Erythroblast (primary cell): Measurements from ENCODE around the gene CYP27B1.
"Not testable (repeated sequence)": the region's sequence is repeated elsewhere in the genome, so short reads cannot be mapped to it uniquely, and the experiment has no call there.

Experiments used
- DNase-seq, 2 experiments: peaks; one replicate each; lab custom pipeline; 2025; lab: John Stamatoyannopoulos, UW
- GATA1 ChIP-seq: IDR thresholded peaks from 2 replicates; pipeline ENCODE4 v1.6.1; 2011; ENCODE audit warnings: low read depth, mild to moderate bottlenecking, control low read depth, low read length, moderate library complexity
- POLR2A ChIP-seq: IDR thresholded peaks from 2 replicates; pipeline ENCODE4 v1.6.1; 2011; ENCODE audit warnings: mild to moderate bottlenecking, low read length

CYP27B1 gene

GRCh38 chr12:57779736-57780135 lies 12.9 kb upstream of the CYP27B1 start:
- peak in 1 of 2 experiments; percentile 16 for DNase-seq
- TF ChIP-seq POLR2A (no peak), GATA1 (no peak)

DNA sequence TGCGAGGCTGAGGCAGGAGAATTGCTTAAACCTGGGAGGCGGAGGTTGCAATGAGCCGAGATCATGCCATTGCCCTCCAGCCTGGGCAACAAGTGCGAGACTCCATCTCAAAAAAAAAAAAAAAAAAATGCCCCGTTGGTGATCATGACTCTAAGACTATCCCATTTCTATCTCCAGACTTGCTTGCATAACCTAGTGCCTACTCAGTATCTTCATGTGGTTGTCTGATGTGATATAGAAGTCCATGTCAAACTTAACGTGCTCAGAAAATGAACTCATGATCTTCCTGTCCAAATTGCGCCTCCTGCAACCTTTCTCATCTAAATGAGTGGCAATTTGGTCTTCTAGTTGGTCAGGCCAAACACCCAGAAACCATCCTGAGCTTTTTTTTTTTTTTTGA lies 11.0 kb upstream of the CYP27B1 start:
- no peak for TF ChIP-seq POLR2A
- TF ChIP-seq GATA1: no peak
- DNase-seq: no peak

GRCh38 chr12:57777367-57777766 lies 10.5 kb upstream of the CYP27B1 start:
- TF ChIP-seq POLR2A: no peak
- no peak for TF ChIP-seq GATA1
- DNase-seq: no peak

DNA sequence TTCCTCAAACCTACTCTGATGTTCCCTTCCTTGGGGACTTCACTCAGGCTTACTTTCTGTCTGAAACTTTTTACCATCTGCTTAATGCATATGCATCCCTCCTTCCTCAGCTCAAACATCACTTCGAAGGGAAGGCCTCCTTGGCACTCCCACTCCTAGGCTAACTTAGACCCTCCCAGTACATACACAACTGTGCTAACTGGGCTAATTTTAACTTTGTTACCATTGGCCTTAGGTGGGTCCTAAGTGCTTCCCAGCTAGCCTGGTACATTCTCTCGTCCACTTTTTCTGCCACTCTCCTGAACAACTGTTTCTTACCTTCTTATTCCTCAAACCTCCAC lies 9.3 kb upstream of the CYP27B1 start:
- no peak for DNase-seq
- no peak for TF ChIP-seq POLR2A
- no peak for TF ChIP-seq GATA1

GRCh38 chr12:57775563-57776246 lies 8.8 kb upstream of the CYP27B1 start:
- no peak for TF ChIP-seq GATA1
- TF ChIP-seq POLR2A: no peak
- peak; percentile 12 to 19 for DNase-seq

DNA sequence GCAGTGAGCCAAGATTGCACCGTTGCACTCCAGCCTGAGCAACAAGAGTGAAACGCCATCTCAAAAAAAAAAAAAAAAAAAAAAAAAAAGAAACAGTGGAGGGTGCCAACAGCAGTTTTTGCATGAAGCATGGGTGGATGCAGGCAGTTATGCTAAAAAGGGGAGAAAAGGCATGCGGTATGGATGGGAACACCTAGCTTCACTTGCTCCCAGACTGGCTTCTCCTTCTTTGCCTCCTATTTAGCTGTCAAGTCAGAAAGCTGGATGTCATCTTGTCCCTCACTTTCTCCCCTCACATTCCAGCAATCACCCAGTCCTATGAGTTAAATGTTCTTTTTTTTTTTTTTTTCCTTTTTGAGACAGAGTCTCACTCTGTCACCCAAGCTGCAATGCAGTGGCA lies 8.2 kb upstream of the CYP27B1 start:
- no peak for TF ChIP-seq GATA1
- TF ChIP-seq POLR2A: no peak
- DNase-seq: no peak

GRCh38 chr12:57774634-57775033 lies 7.8 kb upstream of the CYP27B1 start:
- DNase-seq: not testable (repeated sequence)

GRCh38 chr12:57772429-57773322 lies 5.8 kb upstream of the CYP27B1 start, which contains the start of gene EEF1AKMT3:
Gene EEF1AKMT3 (plus strand): TSS chr12:57772614. CDS start chr12:57772725, 111 bp downstream.
- peak; percentile 41 for TF ChIP-seq POLR2A
- TF ChIP-seq GATA1: no peak

DNA sequence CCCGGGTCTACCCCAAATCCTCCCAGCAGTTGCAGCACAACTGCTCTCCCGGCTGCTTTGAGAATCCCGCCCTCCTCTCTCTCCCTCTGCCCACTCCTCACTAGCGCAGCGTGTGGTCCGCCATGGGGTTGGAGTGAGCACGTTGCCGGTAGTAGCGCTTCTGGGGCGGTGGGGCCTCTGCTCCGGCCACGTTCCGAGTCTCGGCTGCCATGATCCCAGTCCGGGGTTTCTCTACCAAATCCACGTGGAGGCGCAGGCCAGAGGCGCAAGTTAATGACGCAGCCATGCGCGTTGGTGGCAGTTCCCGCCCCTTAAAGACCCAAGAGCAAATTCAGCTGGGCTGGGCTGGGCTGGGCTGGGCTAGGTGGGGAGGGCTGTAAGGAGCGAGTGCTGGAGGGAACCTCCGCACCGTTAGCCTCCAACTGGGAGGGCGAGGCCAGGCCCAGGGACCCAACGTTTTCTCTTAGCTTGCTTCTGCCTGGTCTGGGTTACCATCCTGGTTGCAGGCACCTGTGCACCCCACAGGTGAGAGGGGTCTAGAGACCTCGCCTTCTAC lies 5.1 kb upstream of the CYP27B1 start, which contains the start of gene METTL1:
Gene METTL1, minus strand, starts transcription at position 233 of the 556 bp plus-strand sequence. Its CDS starts 22 bp downstream, at position 211.
- TF ChIP-seq GATA1 (no peak), POLR2A (peak; percentile 85)
- DNase-seq: peak; percentile 96 to 98

More at GRCh38 chr12:57772429-57773322, 5.8 kb upstream of the CYP27B1 start, which contains the start of gene EEF1AKMT3:
- peak; percentile 47 to 55 for DNase-seq

DNA sequence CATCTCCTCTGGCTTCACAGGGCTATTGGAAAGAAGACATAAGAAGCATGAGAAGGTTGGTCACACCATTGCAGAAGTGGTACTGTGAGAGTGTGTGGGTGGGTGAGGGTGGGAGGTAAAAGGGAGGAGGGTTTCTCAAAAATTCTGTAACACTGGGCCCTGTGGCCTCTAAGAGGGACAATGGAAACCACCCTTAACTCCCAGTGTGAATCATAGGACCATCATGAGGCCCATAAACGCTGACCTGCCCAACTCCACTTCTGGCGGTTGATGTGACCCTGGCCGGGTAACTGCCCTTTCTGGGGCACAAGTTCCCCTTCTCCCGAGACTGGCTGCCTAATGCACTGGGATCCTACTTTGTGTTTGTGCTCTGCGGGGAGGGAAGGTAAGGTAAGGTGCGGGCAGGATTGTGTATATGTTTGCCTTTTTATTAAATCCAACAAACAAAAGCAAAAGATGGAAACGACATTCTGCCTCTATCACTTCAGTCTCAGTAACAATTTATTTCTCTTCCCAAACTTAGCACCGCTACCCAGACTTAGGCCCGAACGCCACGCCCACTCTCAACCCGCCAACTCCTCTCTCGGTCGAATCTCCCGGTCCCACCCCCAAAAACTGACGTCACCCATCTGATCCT lies 4.5 kb upstream of the CYP27B1 start:
- TF ChIP-seq GATA1: no peak
- TF ChIP-seq POLR2A: no peak
- peak; percentile 94 for DNase-seq

GRCh38 chr12:57770734-57771133 lies 3.9 kb upstream of the CYP27B1 start:
- DNase-seq: no peak
- TF ChIP-seq POLR2A (no peak), GATA1 (no peak)

DNA sequence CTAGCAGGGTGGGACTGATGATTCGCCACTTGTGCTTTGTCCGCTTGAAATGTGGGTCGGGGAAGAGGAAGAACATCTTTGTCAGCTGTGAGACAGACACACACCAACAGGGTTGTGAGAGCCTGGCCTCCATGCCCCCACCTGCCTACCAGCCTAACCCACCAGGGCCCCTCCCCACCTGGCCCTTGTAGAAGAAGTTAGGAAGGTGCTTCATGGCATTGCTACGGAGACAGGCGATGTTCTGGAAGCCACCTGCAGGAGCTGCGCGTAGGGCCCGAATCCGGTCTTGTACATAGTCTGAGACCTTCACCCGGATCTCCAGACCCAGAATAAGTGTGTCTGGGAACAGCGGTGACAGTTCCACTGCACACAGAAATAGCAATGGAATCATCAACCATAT lies 2.7 kb upstream of the CYP27B1 start:
- TF ChIP-seq GATA1: no peak
- TF ChIP-seq POLR2A: no peak
- no peak for DNase-seq

DNA sequence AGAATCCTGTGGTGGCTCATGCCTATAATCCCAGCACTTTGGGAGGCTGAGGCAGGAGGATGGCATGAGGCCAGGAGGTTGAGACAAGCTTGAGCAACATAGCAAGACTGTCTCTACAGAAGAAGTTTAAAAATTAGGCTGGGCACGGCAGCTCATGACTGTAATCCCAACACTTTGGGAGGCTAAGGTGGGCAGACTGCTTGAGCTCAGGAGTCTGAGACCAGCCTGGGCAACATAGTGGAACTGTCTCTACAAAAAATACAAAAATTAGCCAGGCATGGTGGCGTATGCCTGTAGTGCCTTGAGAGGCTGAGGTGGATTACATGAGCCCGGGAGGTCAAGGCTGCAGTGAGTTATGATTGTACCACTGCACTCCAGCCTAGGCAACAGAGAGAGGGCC lies 998 bp upstream of the CYP27B1 start:
- DNase-seq: no peak
- no peak for TF ChIP-seq GATA1
- no peak for TF ChIP-seq POLR2A

- DNase-seq: no peak
- TF ChIP-seq GATA1: no peak
Observed at GRCh38 chr12:57767305-57767698, 424 bp upstream of the CYP27B1 start.
